GM12891 (cell line): ENCODE measurements around the gene ADARB1.

Source experiments
- PAX5 ChIP-seq: IDR thresholded peaks from 2 replicates; pipeline ENCODE4 v1.6.1; 2011; ENCODE audit warnings: low read length, moderate library complexity, mild to moderate bottlenecking; ENCODE audit not compliant: insufficient read depth, severe bottlenecking
- POLR2A ChIP-seq: IDR thresholded peaks from 2 replicates; pipeline ENCODE4 v1.6.1; 2011; ENCODE audit warnings: low read depth, low read length, control low read depth
- POLR2AphosphoS5 ChIP-seq: IDR thresholded peaks from 2 replicates; pipeline ENCODE4 v1.6.1; 2011; ENCODE audit warnings: low read depth, low read length, control low read depth
- POU2F2 ChIP-seq: IDR thresholded peaks from 2 replicates; pipeline ENCODE4 v1.6.1; 2011; ENCODE audit warnings: low read depth, mild to moderate bottlenecking, control low read depth, low read length, moderate library complexity
- SPI1 ChIP-seq: IDR thresholded peaks from 2 replicates; pipeline ENCODE4 v1.6.1; 2011; ENCODE audit warnings: low read depth, low read length, control low read depth
- TAF1 ChIP-seq: IDR thresholded peaks from 2 replicates; pipeline ENCODE4 v1.6.1; 2011; ENCODE audit warnings: low read depth, low read length, control low read depth

- TF ChIP-seq POLR2A (no peak), POLR2AphosphoS5 (no peak), SPI1 (no peak), TAF1 (no peak), POU2F2 (no peak), PAX5 (no peak)
Measured at GRCh38 chr21:45255381-45256020, 181.1 kb downstream of the ADARB1 start.
